HG03558 (cell line): ENCODE data around the gene SMCO2.

ENCODE experiments used
- ATAC-seq: cut with Tn5 transposase; IDR thresholded peaks from one replicate; pipeline ENCODE4 v1.9.1; 2021; ENCODE audit warnings: moderate number of reproducible peaks; ENCODE audit not compliant: unreplicated experiment; ENCODE audit errors: extremely low read depth

Gene SMCO2

GRCh38 chr12:27548301-27549199 is 102.0 kb downstream of the SMCO2 start:
- ATAC-seq = no peak

GRCh38 chr12:27549236-27549800 is 102.8 kb downstream of the SMCO2 start:
- no peak for ATAC-seq

GRCh38 chr12:27549801-27550652 is 103.5 kb downstream of the SMCO2 start:
- ATAC-seq = no peak

DNA sequence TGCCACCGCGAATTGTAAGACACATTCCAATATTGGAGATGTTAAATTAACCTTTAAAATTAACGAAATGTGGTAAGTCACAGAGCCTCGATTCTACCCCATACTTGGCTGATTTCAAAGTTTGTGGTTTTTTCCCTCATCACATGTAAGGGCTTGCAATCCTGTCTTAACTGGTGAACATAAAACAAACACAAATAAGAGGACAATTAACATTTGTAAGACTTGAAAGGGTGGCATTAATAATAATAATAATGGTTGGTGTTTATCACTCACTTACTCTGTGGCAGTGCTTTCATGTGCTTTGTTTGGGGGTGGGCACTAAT is 104.1 kb downstream of the SMCO2 start:
- ATAC-seq = no peak

GRCh38 chr12:27551172-27551840 is 104.8 kb downstream of the SMCO2 start:
- ATAC-seq = no peak
